T-cell (primary cell): ENCODE results near the gene FBXO4. TPM values are rescaled to one million over a fixed set of nuclear protein-coding genes. Genes with fewer than 3 reads are reported as not detected.

Experiments
- ATAC-seq, 4 experiments: fragments of 200-7000 bp in 3 of 4; fragments of 150-1000 bp in 1 of 4; cut with Tn5 transposase; replicated peaks in 1 of 4; 1 replicate in 3 of 4; 2 replicates in 1 of 4; pipeline ENCODE4 v1.10.0; 2021; ENCODE audit warnings: moderate library complexity in 3 of 4, mild to moderate bottlenecking in 2 of 4, moderate number of reproducible peaks in 1 of 4
- CTCF ChIA-PET, 2 donors: fragments of 300-600 bp; sonication (Branson Sonifier 250); formaldehyde crosslinking; loops; one replicate each; lab custom pipeline; 2022; ENCODE audit warnings: antibody characterized with exemption in 2 of 2; lab: Charles Lee
- POLR2A ChIA-PET, 2 donors: fragments of 300-600 bp; sonication (Branson Sonifier 250); formaldehyde crosslinking; loops; one replicate each; lab custom pipeline; 2022; ENCODE audit warnings: antibody characterized with exemption in 2 of 2; lab: Charles Lee
- DNase-seq, 35 experiments: peaks; one replicate each; pipeline versions ENCODE4 v3.0.0 to v3.0.0-alpha.2; 2013 to 2023
- H3K27ac ChIP-seq: one replicate; pipeline ENCODE4 v1.5.1; 2013; ENCODE audit warnings: low read length
- H3K27me3 ChIP-seq, 2 experiments: replicated peaks in 1 of 2; 1 replicate in 1 of 2; 2 replicates in 1 of 2; pipeline versions ENCODE4 v1.6.1 to v1.7.0; 2013; ENCODE audit warnings: low read length in 1 of 2, mixed read lengths in 1 of 2; ENCODE audit not compliant: control insufficient read depth in 2 of 2, insufficient read depth in 2 of 2; ENCODE audit errors: extremely low read depth in 1 of 2
- H3K36me3 ChIP-seq, 2 donors: 1 replicate in 1 of 2; 2 replicates in 1 of 2; pipeline versions ENCODE4 v1.6.1 to v1.7.0; 2013; ENCODE audit warnings: low read length in 1 of 2; ENCODE audit not compliant: control insufficient read depth in 2 of 2, insufficient read depth in 1 of 2; ENCODE audit errors: extremely low read depth in 1 of 2
- H3K4me1 ChIP-seq, 2 experiments: 1 replicate in 1 of 2; 2 replicates in 1 of 2; pipeline versions ENCODE4 v1.6.1 to v1.7.0; 2013; ENCODE audit warnings: low read length in 2 of 2, mixed read lengths in 1 of 2; ENCODE audit not compliant: insufficient read depth in 2 of 2, control insufficient read depth in 1 of 2; ENCODE audit errors: extremely low read depth in 1 of 2
- H3K4me3 ChIP-seq, 2 donors: 1 replicate in 1 of 2; 2 replicates in 1 of 2; pipeline versions ENCODE4 v1.5.1 to v1.7.0; 2013; ENCODE audit warnings: mild to moderate bottlenecking in 2 of 2, low read length in 1 of 2, moderate library complexity in 1 of 2; ENCODE audit not compliant: control insufficient read depth in 1 of 2; ENCODE audit errors: extremely low read depth in 1 of 2
- H3K9me3 ChIP-seq: 2 replicates; pipeline ENCODE4 v1.7.0; 2013
- H3K27ac Mint-ChIP-seq, 2 donors: one replicate each; pipeline ENCODE4 v1.8.0; 2020 to 2021; ENCODE audit warnings: mild to moderate bottlenecking in 2 of 2, mixed read lengths in 2 of 2
- H3K27me3 Mint-ChIP-seq, 2 donors: one replicate each; pipeline ENCODE4 v1.8.0; 2021 to 2022; ENCODE audit warnings: mixed read lengths in 2 of 2
- H3K36me3 Mint-ChIP-seq: one replicate; pipeline ENCODE4 v1.8.0; 2021; ENCODE audit warnings: mixed read lengths
- H3K4me1 Mint-ChIP-seq, 3 donors: one replicate each; pipeline ENCODE4 v1.8.0; 2020 to 2022; ENCODE audit warnings: mixed read lengths in 3 of 3, mild to moderate bottlenecking in 1 of 3
- H3K4me3 Mint-ChIP-seq, 3 donors: one replicate each; pipeline ENCODE4 v1.8.0; 2020 to 2022; ENCODE audit warnings: mild to moderate bottlenecking in 3 of 3, mixed read lengths in 3 of 3, moderate library complexity in 3 of 3
- H3K9me3 Mint-ChIP-seq, 3 donors: one replicate each; pipeline ENCODE4 v1.8.0; 2020 to 2022; ENCODE audit warnings: mixed read lengths in 3 of 3
- WGBS: methylation state at CpG from one replicate; pipeline ENCODE4 v1.1.5; 2013; ENCODE audit warnings: missing lambda C conversion rate; ENCODE audit not compliant: insufficient coverage; 5-methylcytosine and 5-hydroxymethylcytosine counted together
- total RNA-seq, 35 experiments: library from RNA in 6 of 35; stranded (reverse) in 6 of 35; fragments of 120-200 nt in 1 of 35; gene quantifications; one replicate each; pipeline versions ENCODE4 v1.2.1 to v1.2.4 and lab custom pipeline; 2013 to 2026

FBXO4 gene
- total RNA-seq, 5 donors from 2014 or later (not counting 1 experiment from before 2014, with no cell fraction given): 11.3 to 17.3 (median 13.7) TPM

DNA sequence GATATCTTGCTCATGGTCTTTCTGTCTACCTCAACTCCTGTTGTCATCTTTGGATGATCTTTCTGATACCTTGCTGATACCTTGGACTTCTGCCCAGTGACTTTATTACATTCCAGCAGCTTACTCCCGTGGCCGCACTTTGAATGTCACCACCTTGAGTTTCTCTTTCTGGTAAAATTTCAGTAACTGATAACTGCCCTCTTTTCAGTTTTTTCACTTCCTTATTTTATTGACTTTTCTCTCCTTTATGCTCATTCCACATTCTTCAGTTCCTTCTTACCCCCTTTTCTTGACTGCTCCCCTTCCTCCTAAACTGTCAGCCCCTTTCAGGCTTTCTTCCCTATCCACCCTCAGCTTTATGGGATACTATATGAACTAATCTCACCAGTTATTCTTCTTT is 7.0 kb upstream of the FBXO4 start:
- H3K27me3 Mint-ChIP-seq: no peaks in the 10 kb centered on the region
- ChIA-PET CTCF (no interaction called here), POLR2A (interaction anchor here in 1 of 2 donors (0.5 kb wide), 1 partner anchor 18 kb away, joined by 3 read pairs; no protein-coding TSS in a partner anchor)
- no peak overlapping the region for H3K4me3 Mint-ChIP-seq
- H3K4me1 ChIP-seq: no peaks in the 10 kb centered on the region
- no peak overlapping the region for H3K4me3 ChIP-seq
- no peaks in the 10 kb centered on the region for H3K27me3 ChIP-seq
- H3K9me3 ChIP-seq: no peaks in the 10 kb centered on the region
- ATAC-seq (no peak), DNase-seq (no peak)
- H3K9me3 Mint-ChIP-seq: no peaks in the 10 kb centered on the region
- WGBS: 83% methylated on average over 2 of the region's 2 CpGs
- H3K36me3 Mint-ChIP-seq: peaks cover 57% of the 10 kb centered on the region
- peaks cover 8 to 47% of the 10 kb centered on the region in 2 donors for H3K36me3 ChIP-seq
- peaks cover 7 to 11% (median 10%) of the 10 kb centered on the region in 3 donors for H3K4me1 Mint-ChIP-seq
- H3K27ac ChIP-seq: no peak overlapping the region
- peak overlapping the region in 1 of 2 donors; percentile 12 for H3K27ac Mint-ChIP-seq

DNA sequence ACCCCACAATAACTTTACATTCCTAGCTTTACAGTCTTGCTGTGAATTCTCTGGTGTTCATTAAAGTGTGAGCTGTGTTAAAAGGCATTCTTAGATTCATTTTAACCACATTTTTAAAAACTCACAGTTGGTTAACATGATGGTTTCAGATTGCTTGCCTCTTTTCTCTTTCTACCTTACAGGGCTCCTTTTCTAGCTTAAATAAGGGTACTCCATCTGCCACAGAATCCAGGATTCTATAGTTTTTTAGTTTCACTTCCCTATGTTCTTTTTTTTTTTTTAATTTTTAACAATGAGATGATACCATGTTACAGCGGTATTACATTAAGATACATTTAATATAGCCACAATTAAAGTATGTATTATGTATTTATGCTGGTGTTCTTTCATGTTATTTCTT is 3.9 kb upstream of the FBXO4 start:
- Histone ChIP-seq H3K27ac (no peak overlapping the region), H3K4me3 (no peak overlapping the region), H3K36me3 (peaks cover 3 to 39% of the 10 kb centered on the region in 2 donors), H3K4me1 (peaks cover 9 to 12% of the 10 kb centered on the region in 2 experiments), H3K9me3 (no peaks in the 10 kb centered on the region), H3K27me3 (no peaks in the 10 kb centered on the region)
- no peak overlapping the region for H3K4me3 Mint-ChIP-seq
- H3K9me3 Mint-ChIP-seq: no peaks in the 10 kb centered on the region
- WGBS: no CpG with 5 or more reads among the region's 1 CpG
- ATAC-seq (no peak), DNase-seq (no peak)
- peaks cover 18 to 26% (median 23%) of the 10 kb centered on the region in 3 donors for H3K4me1 Mint-ChIP-seq
- H3K36me3 Mint-ChIP-seq: peaks cover 36% of the 10 kb centered on the region
- peak overlapping the region; percentile 28 to 32 for H3K27ac Mint-ChIP-seq
- CTCF ChIA-PET: interaction anchor here in 1 of 2 donors (0.8 kb wide), 1 partner anchor 16 kb away, joined by 4 read pairs; no protein-coding TSS in a partner anchor
- no peaks in the 10 kb centered on the region for H3K27me3 Mint-ChIP-seq
- POLR2A ChIA-PET: interaction anchor here (0.8 to 1.4 kb wide), 2 partner anchors 11 to 55 kb away, joined by 3 read pairs; no protein-coding TSS in a partner anchor

DNA sequence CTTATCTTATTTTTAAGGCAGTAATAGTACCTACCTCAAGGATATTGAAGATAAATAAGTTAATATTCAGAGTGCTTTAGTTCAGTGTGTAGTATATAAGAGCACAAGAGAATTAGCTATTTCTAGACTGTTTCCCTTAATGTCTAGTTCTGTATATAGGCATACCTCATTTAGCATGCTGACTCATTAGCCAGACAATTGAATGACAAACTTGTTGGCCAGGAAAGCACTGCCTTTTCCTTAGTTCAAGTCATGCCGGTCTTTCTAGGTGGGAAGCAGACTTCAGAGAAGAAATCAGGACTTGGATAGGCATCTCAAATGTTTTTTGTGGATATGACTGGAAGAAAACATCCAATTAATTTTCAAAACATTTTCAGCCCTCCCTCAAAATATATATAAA is 3.2 kb upstream of the FBXO4 start:
- Histone ChIP-seq H3K36me3 (peaks cover 3 to 38% of the 10 kb centered on the region in 2 donors), H3K27me3 (no peaks in the 10 kb centered on the region), H3K27ac (no peak overlapping the region), H3K9me3 (no peaks in the 10 kb centered on the region), H3K4me1 (peaks cover 9 to 15% of the 10 kb centered on the region in 2 experiments), H3K4me3 (no peak overlapping the region)
- whole genome bisulfite sequencing: no CpG with 5 or more reads among the region's 1 CpG
- H3K27ac Mint-ChIP-seq: no peak overlapping the region
- H3K36me3 Mint-ChIP-seq: peaks cover 34% of the 10 kb centered on the region
- H3K27me3 Mint-ChIP-seq: no peaks in the 10 kb centered on the region
- POLR2A ChIA-PET: no interaction called here
- peaks cover 23 to 31% (median 30%) of the 10 kb centered on the region in 3 donors for H3K4me1 Mint-ChIP-seq
- no peak overlapping the region for H3K4me3 Mint-ChIP-seq
- CTCF ChIA-PET: no interaction called here
- DNase-seq (no peak), ATAC-seq (no peak)
- no peaks in the 10 kb centered on the region for H3K9me3 Mint-ChIP-seq

- peaks cover 0 to 17% of the 10 kb centered on the region in 2 donors for H3K36me3 ChIP-seq
- H3K4me1 ChIP-seq: peaks cover 9 to 15% of the 10 kb centered on the region in 2 experiments
- Mint-ChIP-seq H3K27ac (peak overlapping the region; percentile 93 to 98), H3K36me3 (peaks cover 20% of the 10 kb centered on the region), H3K4me3 (peak overlapping the region; percentile 82 to 90 (median 90)), H3K27me3 (no peaks in the 10 kb centered on the region), H3K4me1 (peaks cover 19 to 39% (median 30%) of the 10 kb centered on the region in 3 donors), H3K9me3 (no peaks in the 10 kb centered on the region)
- H3K27ac ChIP-seq: peak overlapping the region; percentile 91
- ChIA-PET POLR2A (interaction anchor here in 1 of 2 donors (0.6 to 2.0 kb wide), 5 partner anchors 20 to 1560 kb away, joined by 3 to 22 read pairs (median 3); partner anchors contain the start of genes RIMOC1 and TMEM267), CTCF (interaction anchor here (0.8 to 1.5 kb wide), 7 partner anchors 14 to 68 kb away, joined by 3 to 13 read pairs (median 3); partner anchors contain the start of genes OXCT1 (in 1 of the 2) and RIMOC1 (in 1 of the 2))
- no peaks in the 10 kb centered on the region for H3K9me3 ChIP-seq
- DNase-seq: no peak
- peak overlapping the region; percentile 80 to 82 for H3K4me3 ChIP-seq
- no peaks in the 10 kb centered on the region for H3K27me3 ChIP-seq
- WGBS: no CpG with 5 or more reads among the region's 4 CpGs
- no peak for ATAC-seq
These were observed 582 bp upstream of the FBXO4 start for GRCh38 chr5:41924526-41924871.

- ChIA-PET CTCF (interaction anchor here (0.6 to 1.5 kb wide), 10 partner anchors 15 to 1662 kb away, joined by 3 to 13 read pairs (median 3); partner anchors contain the start of genes OXCT1 (in 1 of the 2) and RIMOC1 (in 1 of the 2)), POLR2A (interaction anchor here (0.5 to 2.0 kb wide), 10 partner anchors 16 to 1559 kb away, joined by 3 to 22 read pairs (median 4); partner anchors contain the start of genes RIMOC1 (in 2 of the 2) and TMEM267 (in 1 of the 2))
- Histone ChIP-seq H3K27ac (peak overlapping the region; percentile 91), H3K4me3 (peak overlapping the region; percentile 80 to 82), H3K36me3 (peaks cover 0 to 7% of the 10 kb centered on the region in 2 donors), H3K27me3 (no peaks in the 10 kb centered on the region), H3K4me1 (peaks cover 9 to 15% of the 10 kb centered on the region in 2 experiments), H3K9me3 (no peaks in the 10 kb centered on the region)
- no peaks in the 10 kb centered on the region for H3K27me3 Mint-ChIP-seq
- peak overlapping the region; percentile 82 to 90 (median 90) for H3K4me3 Mint-ChIP-seq
- DNase-seq (peak in 6 of 35 experiments; percentile 5 to 19 (median 9)), ATAC-seq (peak in 2 of 4 experiments; percentile 20 to 27)
- H3K9me3 Mint-ChIP-seq: no peaks in the 10 kb centered on the region
- H3K27ac Mint-ChIP-seq: peak overlapping the region; percentile 82 to 98
- peaks cover 19% of the 10 kb centered on the region for H3K36me3 Mint-ChIP-seq
- WGBS: under 1% methylated on average over 15 of the region's 18 CpGs
- peaks cover 19 to 35% (median 29%) of the 10 kb centered on the region in 3 donors for H3K4me1 Mint-ChIP-seq
These were observed 472 bp downstream of the FBXO4 start for GRCh38 chr5:41925555-41925951.

DNA sequence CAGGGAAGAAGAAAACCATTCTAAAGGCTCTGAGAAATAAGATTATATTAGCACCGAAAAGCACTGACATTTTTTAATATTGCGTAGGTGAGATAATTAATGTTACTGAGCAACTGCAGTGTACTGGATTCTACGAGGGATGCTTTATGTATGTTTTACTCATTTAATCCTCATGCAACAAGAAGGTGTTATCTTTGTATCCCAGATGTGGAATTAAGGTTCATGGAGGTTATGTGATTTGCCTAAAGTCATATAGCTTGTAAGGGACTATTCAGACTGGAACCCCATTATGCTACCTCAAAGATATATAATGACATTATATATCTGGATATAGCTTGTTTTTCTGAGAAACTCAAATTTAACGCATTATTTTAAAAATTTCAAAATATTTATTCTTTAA is 2.5 kb downstream of the FBXO4 start:
- no peaks in the 10 kb centered on the region for H3K9me3 ChIP-seq
- no peak overlapping the region for H3K4me3 ChIP-seq
- no peak for ATAC-seq
- no peak for DNase-seq
- no peaks in the 10 kb centered on the region for H3K27me3 ChIP-seq
- Mint-ChIP-seq H3K36me3 (peaks cover 32% of the 10 kb centered on the region), H3K9me3 (no peaks in the 10 kb centered on the region), H3K27ac (no peak overlapping the region), H3K4me1 (peaks cover 19 to 30% (median 24%) of the 10 kb centered on the region in 3 donors), H3K27me3 (no peaks in the 10 kb centered on the region), H3K4me3 (no peak overlapping the region)
- ChIA-PET CTCF (interaction anchor here (0.7 to 2.4 kb wide), 5 partner anchors 24 to 71 kb away, joined by 3 to 9 read pairs (median 3); no protein-coding TSS in a partner anchor), POLR2A (interaction anchor here (0.5 to 1.0 kb wide), 5 partner anchors 24 to 1668 kb away, joined by 3 to 5 read pairs (median 3); partner anchors contain the start of gene RIMOC1 (in 1 of the 2))
- peaks cover 0 to 7% of the 10 kb centered on the region in 2 donors for H3K36me3 ChIP-seq
- no CpG with 5 or more reads among the region's 4 CpGs for WGBS
- H3K27ac ChIP-seq: no peak overlapping the region
- H3K4me1 ChIP-seq: peaks cover 9 to 15% of the 10 kb centered on the region in 2 experiments
